GM18861 (cell line): Measurements from ENCODE around the gene P2RY8.
"Not testable (repeated sequence)": the region's sequence is repeated elsewhere in the genome, so short reads cannot be mapped to it uniquely, and the experiment has no call there.

Experiments used
- ATAC-seq: cut with Tn5 transposase; IDR thresholded peaks from one replicate; pipeline ENCODE4 v1.9.1; 2021; ENCODE audit not compliant: unreplicated experiment

P2RY8 gene

DNA sequence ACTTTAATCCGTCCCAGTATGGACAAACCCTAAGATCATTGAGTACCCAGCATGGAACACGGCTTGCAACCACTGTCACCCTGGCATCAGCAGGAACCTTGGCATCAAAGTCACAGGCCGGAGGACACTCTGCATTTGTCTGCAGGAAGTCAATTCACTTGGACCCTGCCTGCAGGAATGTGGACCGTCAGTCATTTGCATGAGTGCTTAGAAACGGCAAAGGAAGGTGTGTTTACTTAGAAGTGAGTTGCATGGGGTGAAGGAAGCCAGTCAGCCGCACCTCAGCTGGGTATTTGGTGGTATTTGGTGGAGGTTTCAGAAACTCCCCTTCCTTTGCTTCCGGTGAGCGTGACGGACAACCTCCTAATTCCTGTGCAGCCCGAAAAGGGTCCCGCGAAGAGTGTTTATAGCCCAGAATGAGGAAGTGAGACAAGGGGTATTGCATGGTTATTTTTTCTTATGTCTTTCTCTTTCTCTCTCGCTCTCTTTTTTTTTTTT is 15.5 kb downstream of the P2RY8 start:
- peak; percentile 80 for ATAC-seq

DNA sequence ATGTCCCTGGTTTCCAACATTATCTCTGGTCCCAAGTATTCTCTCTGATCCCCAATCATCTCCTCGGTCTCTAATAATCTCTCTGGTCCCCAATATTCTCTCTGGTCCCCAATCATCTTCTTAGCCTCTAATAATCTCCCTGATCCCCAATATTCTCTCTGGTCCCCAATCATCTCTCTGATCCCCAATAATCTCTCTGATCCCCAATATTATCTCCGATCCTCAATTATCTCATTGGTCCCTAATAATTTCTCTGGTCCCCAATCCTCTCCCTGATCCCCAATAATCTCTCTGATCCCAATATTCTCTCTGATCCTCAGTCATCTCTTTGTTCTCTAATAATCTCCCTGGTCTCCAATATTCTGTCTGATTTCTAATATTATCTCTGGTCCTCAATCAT is 16.6 kb downstream of the P2RY8 start:
- no peak for ATAC-seq

DNA sequence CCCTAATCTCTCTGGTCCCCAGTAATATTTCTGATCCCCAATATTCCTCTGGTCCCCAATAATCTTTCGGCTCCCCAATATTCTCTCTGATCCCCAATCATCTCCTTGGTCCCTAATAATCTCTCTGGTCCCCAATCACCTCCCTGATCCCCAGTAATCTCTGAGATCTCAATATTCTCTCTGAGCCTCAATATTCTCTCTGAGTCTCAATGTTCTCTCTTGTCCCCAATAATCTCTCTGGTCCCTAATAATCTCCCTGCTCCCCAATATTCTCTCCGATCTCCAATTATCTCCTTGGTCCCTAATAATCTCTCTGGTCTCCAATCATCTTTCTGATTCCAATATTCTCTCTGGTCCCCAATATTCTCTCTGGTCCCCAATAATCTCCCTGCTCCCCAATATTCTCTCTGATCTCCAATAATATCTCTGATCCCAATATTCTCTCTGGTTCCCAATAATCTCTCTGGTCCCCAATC is 17.9 kb downstream of the P2RY8 start:
- ATAC-seq = no peak

DNA sequence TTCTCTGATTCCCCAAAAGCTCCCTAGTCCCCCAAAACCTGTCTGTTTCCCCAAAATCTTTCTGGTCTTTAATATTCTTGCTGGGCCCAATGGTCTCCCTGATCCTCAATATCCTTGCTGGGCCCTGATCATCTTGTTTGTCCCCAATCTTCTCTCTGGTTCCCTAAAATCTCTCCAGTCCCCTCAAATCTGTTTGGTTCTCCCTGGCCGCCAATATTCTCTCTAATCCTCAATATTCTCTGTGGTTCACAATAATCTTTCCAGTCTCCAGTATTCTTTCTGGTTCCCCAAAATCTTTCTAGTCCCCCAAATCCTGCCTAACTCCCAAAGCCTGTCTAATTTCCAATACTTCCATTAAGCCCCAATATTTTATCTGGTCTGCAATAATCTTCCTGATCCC is 18.5 kb downstream of the P2RY8 start:
- ATAC-seq = no peak

DNA sequence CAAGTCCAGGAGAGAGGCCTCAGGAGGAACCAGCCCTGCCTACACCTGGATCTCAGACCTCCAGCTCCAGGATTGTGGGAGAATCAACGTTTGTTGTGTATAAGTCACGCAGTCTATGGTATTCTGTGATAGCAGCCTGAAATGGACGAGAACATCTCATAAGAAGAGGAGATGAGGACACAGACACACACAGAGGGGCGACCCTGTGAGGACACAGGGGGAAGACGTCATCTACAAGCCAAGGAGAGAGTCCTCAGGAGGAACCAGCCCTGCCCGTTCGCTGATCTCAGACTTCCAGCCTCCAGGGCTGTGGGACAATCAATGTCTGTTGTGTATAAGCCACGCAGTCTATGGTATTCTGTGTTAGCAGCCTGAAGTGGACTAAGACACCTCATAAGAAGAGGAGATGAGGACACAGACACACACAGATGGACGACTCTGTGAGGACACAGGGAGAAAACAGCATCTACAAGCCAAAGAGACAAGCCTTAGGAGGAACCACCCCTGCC is 20.3 kb downstream of the P2RY8 start:
- no peak for ATAC-seq

DNA sequence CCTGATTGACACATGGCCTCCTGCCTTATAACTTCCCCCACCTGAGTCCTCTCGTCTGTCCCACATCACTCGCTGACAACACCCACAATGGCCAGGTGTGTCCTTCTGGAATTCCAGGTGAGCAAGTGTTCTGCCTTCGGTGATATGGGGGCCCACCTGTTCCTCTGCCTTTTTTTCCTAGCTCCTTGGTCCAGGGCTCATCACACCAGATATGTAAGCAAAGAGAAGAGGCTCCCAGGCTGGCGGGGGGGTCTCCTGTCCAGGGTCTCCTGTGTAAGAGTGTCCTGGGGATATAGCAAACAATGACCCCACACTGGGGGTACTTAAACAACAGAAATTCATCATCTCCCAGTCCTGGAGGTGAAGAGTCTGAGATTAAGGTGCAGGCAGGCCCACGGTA is 25.2 kb downstream of the P2RY8 start:
- ATAC-seq = no peak

DNA sequence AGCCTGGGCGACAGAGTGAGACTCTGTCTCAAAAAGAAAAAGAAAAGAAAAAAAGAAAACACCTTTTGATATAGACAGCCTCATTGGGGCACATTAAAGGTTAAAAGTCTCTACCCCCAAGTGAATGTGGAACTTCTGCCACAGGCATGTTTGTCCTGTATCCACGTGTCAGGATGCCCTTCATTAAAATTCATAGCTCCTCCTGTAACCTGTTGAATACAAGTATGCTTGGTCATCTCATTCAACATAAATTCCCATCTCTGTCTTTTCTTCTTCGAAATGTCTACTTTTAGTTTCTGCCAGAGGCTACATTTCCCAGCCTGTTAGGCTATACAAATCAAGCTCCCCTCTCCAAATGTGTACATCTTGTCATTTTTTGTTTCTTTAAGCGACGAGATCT is 25.8 kb downstream of the P2RY8 start:
- no peak for ATAC-seq

DNA sequence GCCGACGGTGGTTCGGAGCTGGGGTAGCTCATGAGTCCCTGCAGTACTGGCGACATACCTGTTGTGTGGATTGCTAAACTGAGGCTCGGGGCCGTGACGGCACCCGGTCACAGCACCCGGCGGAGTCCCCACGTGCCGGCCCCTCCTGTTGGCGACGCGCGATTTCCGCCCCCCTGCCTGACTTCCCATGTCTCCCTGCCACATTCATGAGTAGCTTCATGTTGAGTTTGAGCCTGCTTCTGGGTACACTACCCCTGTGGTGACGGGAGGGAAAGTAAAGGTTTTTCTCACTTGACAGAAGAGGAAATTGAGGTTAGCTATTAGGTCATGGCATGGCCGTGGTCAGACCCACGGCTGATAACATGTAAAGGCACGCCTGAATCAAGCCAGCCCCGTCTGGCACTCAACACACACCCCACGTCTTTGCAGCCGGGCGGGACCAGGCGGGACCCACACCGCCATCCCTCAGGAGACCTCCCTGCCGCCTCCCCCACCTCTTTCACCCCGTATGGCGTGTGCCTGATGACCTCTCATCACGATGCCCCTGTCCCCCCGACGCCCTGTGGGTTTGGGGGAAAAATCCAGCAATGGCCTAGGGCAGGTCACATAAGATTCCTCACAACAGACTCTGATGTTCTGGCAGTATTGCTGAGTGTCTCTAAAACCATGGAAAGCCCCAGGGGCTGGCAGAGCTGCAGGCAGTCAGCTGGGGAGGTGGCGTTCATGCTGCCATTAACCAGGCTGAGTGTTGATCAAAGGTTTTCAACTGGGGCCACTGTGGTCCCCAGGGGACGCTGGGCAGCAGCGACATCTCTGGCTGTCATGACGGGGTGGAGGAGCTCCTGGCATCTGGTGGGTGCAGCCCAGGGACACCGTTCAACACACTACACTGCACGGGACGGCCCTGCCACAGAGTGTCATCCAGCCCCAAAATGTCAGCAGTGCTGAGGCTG is 29.2 kb downstream of the P2RY8 start:
- peak; percentile 66 for ATAC-seq

DNA sequence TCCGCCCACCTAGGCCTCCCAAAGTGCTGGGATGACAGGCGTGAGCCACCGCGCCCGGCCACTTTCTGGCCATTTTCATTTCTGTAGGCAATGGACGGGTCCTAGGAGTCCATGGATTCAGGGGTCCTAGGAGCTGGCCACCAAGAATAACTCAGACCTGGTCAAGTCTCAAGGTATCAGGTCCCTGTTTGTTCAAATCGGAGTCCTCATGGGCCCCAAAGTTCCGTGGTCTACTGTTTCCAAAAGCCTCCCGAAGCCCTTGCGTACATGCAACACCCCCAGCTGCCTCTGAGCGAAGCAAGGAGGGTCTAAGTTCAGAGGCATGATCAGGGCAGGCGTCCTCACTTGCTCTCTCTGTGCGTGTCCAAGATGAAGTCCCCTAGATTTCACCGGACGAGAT is 30.1 kb downstream of the P2RY8 start:
- ATAC-seq = no peak

DNA sequence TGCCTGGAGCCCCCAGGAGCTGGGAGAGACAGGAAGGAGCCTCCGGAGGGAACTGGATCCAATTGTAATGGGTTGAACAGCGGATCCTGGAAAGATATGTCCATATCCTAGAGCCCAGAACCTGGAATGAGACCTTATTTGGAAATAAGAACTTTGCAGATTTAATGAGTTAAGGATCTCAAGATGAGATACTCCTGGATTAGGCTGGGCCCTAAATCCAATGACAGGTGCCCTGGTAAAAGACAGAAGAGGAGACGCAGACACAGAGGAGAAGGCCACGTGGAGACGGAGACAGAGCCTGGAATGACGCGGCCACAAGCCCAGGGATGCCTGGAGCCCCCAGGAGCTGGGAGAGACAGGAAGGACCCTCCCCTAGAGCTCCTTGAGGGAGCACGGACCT is 34.1 kb downstream of the P2RY8 start:
- no peak for ATAC-seq

DNA sequence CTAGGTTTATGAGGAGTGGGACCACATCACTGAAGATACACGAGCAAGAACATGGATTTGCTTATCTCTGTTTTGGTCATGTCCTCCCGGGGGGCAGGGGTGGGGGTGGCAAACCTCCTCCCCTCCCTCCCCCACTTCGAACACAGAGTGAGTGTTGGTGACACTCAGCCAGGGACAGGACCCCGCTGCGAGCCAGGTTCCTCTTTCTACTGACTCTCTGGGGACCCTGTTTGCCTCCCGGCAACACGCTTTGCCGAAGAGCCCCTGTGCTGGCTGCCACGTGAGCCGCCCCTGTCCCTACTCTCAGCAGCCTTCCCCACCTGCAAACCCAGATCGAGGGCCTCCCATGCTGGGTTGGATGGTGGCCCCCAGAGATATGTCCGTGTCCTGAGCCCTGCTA is 34.7 kb downstream of the P2RY8 start:
- peak; percentile 48 for ATAC-seq

DNA sequence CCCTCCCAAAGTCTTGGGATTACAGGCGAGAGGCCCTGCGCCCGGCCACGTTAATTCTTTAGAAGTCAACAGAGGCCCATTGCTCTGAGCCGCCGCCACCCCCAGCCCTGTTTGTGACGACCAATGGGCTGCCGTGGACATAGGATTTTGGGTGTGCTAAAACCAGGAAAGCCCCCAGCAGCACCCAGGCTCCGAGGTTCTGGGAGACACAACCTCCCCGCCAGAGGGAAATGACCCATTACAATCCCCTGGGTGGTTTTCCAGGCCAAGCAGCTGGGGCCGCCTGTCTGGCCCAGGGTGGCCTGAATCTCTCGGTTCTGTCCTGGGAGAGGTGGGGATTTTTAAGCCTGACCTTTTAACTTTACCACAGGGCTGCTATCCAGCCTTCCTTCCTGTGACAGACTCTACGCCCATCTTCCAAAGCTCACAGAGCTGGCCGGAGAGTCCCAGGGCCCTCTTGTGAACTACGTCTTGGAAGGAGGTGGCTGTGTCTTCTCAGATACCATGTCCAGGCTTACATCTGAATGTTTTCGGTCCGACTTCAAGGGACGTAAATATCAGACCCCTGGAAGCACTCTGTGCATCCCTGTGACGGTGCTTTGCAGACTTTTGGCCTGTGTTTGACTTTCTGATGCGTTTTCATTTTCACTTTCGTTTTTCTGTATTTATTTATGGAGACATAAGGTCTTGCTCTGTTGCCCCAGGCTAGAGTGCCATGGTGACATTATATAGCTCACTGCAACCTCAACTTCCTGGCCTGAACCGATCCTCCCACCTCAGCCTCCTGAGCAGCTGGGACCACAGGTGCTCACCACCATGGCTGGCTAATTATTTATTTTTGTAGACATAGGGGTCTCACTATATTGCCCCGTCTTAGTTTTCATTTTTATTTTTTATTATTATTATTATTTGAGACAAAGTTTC is 36.0 kb downstream of the P2RY8 start:
- peak; percentile 70 for ATAC-seq

DNA sequence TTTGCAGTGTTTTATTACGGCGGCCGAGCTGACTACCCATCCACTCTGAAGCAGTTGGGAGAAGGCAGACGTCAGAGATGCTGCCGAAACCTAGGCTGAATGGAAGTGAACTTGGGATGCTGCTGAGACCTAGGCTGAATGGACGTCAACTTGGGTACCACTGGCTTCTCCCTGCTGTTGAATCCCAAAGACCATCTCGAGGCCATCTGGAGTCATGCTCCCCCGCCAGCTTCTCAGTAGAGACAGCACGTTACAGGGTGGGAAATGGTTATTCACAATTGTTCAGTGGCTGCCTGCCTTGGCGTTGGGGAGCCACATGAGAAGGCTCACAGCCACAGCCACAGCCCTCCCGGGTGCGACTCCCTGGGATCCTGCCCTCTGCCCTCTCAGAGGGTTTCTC is 40.9 kb downstream of the P2RY8 start:
- ATAC-seq = no peak

DNA sequence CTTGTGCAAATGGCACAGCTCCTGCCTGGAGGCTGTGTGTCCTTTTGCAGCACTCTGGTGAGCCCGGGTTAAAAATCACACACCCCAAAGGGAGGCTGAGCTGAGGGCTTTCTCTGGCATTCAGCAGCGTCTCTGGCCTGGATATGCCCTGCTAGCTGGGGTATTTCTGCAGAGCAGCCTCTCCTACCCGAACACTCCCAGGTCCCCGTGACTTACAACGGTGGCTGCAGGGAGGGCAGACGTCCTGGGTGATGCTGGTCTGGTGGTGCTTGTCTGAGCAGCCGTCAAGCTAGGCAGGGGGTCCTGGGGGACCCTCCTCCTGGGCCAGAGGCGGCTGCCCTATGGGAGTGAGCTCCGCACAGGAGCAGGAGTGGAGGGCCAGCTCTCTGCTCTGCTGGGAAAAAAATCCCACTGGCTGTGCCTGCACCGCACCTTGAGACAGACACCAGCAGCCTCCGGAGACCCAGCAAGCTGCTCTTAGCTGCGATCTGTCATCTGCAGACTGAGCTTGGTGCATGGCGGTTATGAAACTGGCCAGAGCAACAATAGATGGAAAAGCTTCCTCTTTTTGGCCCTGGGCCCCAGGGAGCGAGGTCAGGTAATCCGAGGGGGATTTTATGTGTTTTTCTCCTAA is 43.0 kb downstream of the P2RY8 start:
- ATAC-seq = peak; percentile 48

DNA sequence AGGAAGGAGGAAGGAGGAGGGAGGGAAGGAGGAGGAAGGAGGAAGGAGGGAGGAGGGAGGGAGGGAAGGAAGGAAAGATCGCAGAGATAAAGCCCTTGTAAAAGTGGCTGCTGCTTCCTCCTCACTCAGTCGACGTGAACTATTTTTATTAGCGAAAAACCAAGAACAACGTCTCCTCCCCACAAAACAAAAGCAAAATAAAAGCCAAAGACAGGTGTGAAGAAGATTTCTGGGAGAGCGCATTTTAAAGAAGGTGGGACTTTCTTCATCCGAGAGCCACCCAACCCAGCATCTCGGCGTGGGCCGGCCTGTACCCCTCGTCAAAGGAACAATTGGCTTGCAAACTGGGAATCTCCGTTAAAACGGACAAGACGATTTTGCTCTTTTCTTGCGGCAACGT is 43.6 kb downstream of the P2RY8 start:
- ATAC-seq = no peak

DNA sequence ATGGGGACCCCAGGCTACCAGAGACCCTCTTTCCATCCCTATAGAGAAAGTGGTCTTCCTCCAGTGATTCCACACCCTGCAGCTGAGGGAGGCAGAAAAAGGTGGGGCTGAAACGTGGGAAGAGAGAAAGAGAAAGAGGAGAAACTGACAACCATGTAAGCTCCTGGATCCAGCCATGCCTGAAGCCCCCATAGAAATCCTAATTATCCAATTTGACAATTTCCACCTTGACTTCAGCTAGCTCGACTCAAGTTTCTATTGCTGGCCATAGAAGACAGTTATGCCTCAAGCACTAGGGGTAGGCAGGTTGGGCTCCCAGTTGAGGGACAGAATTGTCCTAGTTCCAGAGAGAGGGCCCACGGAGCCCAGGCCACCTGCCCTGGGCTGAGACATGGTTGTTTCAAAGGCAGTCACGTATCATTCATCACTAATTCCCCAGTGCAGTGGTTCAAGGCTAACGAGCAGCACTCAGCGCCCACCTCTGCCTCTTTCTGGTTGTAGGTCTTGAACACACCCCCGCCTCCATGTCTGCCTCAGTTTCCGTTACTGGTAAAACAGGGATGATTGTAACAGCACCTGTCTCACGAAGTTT is 44.5 kb downstream of the P2RY8 start:
- no peak for ATAC-seq

DNA sequence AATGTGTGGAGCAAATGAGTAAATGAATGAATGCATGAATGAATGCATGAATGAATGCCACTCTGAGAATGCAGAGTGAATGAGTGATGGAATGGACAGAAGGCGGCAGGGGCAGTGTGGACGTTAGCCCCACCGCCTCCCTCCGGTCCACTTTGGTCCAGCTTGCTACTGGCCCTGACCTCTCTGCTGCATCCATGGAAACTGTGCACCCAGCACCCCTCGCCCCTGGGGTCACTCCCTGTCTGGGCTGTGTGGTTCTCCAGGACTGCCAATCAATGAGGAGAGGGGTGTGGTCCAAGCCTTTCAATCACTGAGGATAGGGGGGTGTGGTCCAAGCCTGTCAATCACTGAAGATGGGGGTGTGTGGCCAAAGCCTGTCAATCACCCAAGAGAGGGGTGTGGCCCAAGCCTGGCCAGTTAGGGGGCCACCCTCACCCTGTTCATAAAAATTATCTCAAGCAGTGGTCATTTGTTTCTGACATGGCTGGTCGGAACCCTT is 45.1 kb downstream of the P2RY8 start:
- ATAC-seq = peak; percentile 65

DNA sequence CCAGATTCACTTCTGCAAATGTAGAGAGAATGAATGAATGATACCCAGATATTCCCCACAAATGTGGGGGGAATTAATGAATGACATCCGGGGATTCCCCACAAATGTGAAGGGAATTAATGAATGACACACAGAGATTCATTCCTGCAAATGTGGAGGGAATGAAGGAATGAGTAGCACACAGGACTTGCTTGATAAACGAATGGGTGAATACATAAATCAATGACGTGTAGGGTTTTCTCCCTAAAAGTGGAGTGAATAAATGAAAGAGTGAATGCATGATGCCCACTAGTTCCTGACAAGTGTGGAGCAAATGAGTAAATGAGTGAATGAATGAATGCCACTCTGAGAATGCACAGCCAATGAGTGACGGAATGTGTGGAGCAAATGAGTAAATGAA is 45.7 kb downstream of the P2RY8 start:
- ATAC-seq = not testable (repeated sequence)

DNA sequence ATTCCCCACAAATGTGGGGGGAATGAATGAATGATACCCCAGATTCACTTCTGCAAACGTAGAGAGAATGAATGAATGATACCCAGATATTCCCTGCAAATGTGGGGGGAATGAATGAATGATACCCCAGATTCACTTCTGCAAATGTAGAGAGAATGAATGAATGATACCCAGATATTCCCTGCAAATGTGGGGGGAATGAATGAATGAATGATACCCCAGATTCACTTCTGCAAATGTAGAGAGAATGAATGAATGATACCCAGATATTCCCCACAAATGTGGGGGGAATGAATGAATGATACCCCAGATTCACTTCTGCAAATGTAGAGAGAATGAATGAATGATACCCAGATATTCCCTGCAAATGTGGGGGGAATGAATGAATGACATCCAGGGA is 46.3 kb downstream of the P2RY8 start:
- not testable (repeated sequence) for ATAC-seq

DNA sequence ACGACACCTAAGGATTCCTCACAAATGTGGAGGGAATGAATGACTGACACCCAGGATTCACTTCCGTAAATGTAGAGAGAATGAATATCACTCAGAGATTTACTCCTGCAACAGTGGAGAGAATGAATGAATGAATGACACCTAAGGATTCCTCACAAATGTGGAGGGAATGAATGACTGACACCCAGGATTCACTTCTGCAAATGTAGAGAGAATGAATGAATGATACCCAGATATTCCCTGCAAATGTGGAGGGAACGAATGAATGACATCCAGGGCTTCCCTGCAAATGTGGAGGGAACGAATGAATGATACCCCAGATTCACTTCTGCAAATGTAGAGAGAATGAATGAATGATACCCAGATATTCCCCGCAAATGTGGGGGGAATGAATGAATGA is 47.6 kb downstream of the P2RY8 start:
- not testable (repeated sequence) for ATAC-seq
